HEK293T (cell line): ENCODE results near the gene IKZF3.

Experiments
- BHLHE40 ChIP-seq: fragments of 450-650 bp; IDR thresholded peaks from 2 replicates; pipeline ENCODE4 v1.6.1; 2016; ENCODE audit warnings: mild to moderate bottlenecking, moderate library complexity, borderline replicate concordance
- FOXA1 ChIP-seq: fragments of 450-650 bp; IDR thresholded peaks from 2 replicates; pipeline ENCODE4 v1.6.1; 2016; ENCODE audit warnings: mild to moderate bottlenecking
- FOXM1 ChIP-seq: fragments of 450-650 bp; IDR thresholded peaks from 2 replicates; pipeline ENCODE4 v1.6.1; 2017; ENCODE audit warnings: mild to moderate bottlenecking, borderline replicate concordance
- LEF1 ChIP-seq: fragments of 450-650 bp; IDR thresholded peaks from 2 replicates; pipeline ENCODE4 v1.6.1; 2017; ENCODE audit warnings: mild to moderate bottlenecking, borderline replicate concordance
- SP1 ChIP-seq: fragments of 450-650 bp; IDR thresholded peaks from 2 replicates; pipeline ENCODE4 v1.6.1; 2017
- TARDBP ChIP-seq: fragments of 450-650 bp; IDR thresholded peaks from 2 replicates; pipeline ENCODE4 v1.6.1; 2016
- TF ChIP-seq, protein P1 (sequence below): fragments of 450-650 bp; IDR thresholded peaks from 2 replicates; pipeline ENCODE4 v1.6.1; 2016

DNA sequence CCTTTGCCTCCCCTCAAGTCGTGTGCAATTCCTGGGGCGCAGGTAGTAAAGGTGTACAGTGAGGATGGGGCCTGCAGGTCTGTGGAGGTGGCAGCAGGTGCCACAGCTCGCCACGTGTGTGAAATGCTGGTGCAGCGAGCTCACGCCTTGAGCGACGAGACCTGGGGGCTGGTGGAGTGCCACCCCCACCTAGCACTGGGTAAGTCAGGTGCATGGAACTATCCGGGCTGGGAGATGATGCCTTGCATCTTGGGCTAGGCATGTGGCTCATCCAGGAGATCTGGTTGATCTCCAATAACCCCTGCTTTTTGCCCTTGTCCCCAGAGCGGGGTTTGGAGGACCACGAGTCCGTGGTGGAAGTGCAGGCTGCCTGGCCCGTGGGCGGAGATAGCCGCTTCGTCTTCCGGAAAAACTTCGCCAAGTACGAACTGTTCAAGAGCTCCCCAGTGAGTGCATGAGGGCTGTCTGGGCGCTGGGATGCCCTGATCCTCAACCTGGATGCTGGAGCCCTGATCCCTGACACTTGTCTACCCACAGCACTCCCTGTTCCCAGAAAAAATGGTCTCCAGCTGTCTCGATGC, 121.2 kb downstream of the IKZF3 start:
- no peak for TF ChIP-seq SP1
- no peak for TF ChIP-seq FOXM1
- TF ChIP-seq FOXA1: no peak
- TF ChIP-seq, protein P1, sequence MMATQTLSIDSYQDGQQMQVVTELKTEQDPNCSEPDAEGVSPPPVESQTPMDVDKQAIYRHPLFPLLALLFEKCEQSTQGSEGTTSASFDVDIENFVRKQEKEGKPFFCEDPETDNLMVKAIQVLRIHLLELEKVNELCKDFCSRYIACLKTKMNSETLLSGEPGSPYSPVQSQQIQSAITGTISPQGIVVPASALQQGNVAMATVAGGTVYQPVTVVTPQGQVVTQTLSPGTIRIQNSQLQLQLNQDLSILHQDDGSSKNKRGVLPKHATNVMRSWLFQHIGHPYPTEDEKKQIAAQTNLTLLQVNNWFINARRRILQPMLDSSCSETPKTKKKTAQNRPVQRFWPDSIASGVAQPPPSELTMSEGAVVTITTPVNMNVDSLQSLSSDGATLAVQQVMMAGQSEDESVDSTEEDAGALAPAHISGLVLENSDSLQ: no peak
- TF ChIP-seq BHLHE40: no peak
- TF ChIP-seq LEF1: no peak
- TF ChIP-seq TARDBP: no peak
